Measurements from ENCODE around the gene TTN. TPM values are rescaled to one million over a fixed set of nuclear protein-coding genes. Genes with fewer than 3 reads are reported as not detected.
A peak's percentile ranks its signal among the peaks of the same experiment; 100 is the strongest.

The TTN gene
- total RNA-seq, 1 donor from 2014 or later = 12.2 TPM

DNA sequence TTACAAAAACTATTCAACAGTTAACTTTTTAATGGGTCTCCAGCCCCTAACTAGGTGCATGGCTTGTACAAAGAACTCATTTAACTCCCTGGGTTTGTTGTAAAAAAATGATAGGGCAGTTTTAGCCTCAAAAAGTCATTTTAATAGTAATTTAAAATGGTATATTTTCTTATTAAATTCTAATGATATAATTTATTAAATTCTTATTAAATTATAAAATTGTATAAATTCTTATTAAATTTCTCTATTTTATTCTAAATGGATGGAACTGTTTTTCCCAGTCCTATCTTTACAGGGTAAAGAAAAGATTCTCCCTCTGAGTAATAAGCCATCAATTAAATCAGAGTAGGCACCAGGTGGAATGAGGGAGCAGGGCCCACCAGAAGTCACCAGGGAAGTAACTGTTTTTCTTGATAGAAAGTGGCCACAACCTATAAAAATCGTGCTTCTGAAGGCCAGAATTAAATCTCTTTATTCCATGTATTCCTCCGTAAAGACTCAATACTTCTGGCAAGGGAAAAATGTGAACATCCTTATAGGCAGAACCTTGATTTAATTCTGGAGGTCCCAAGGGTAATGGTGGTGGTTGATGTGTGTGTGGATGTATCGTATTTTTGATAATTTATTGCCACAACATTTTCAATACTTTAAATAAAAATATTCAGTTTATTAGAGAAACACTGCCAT, 329.6 kb downstream of the TTN start:
- no peak for DNase-seq (ENCODE audit: low spot score, unreplicated experiment)
- TF ChIP-seq, protein P1, sequence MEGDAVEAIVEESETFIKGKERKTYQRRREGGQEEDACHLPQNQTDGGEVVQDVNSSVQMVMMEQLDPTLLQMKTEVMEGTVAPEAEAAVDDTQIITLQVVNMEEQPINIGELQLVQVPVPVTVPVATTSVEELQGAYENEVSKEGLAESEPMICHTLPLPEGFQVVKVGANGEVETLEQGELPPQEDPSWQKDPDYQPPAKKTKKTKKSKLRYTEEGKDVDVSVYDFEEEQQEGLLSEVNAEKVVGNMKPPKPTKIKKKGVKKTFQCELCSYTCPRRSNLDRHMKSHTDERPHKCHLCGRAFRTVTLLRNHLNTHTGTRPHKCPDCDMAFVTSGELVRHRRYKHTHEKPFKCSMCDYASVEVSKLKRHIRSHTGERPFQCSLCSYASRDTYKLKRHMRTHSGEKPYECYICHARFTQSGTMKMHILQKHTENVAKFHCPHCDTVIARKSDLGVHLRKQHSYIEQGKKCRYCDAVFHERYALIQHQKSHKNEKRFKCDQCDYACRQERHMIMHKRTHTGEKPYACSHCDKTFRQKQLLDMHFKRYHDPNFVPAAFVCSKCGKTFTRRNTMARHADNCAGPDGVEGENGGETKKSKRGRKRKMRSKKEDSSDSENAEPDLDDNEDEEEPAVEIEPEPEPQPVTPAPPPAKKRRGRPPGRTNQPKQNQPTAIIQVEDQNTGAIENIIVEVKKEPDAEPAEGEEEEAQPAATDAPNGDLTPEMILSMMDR (IDR thresholded peaks at IDR 0.05; ENCODE audit: unreplicated experiment) = no peak
- peaks cover 15% of the 10 kb centered on the region for H3K4me1 Mint-ChIP-seq (ENCODE audit: low read depth)
- H3K27ac Mint-ChIP-seq = peak overlapping the region; percentile 99
- no peaks in the 10 kb centered on the region for H3K27me3 Mint-ChIP-seq
- peak overlapping the region; percentile 88 for H3K4me3 Mint-ChIP-seq (ENCODE audit: low read depth)
- H3K36me3 Mint-ChIP-seq (ENCODE audit: insufficient read depth) = no peaks in the 10 kb centered on the region
- H3K9me3 Mint-ChIP-seq (ENCODE audit: low read depth) = no peaks in the 10 kb centered on the region

DNA sequence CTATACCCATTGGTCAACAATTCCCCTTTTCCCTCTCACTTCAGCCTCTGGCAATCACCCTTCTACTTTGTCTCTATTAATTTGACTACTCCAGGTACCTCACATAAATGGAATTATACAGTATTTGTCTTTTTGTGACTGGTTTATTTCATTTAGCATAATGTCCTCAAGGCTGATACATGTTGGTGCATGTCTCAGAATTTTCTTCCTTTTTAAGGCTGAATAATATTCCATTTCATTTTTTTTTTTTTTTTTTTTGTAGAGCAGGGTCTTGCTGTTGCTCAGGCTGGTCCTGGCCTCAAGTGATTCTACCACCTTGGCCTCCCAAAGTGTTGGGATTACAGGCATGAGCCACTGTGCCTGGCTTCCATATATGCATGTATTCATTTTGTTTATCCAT, 330.7 kb downstream of the TTN start:
- Mint-ChIP-seq H3K4me3 (ENCODE audit: low read depth) (peak overlapping the region; percentile 53), H3K36me3 (ENCODE audit: insufficient read depth) (no peaks in the 10 kb centered on the region), H3K4me1 (ENCODE audit: low read depth) (peaks cover 5% of the 10 kb centered on the region), H3K9me3 (ENCODE audit: low read depth) (no peaks in the 10 kb centered on the region), H3K27me3 (no peaks in the 10 kb centered on the region), H3K27ac (no peak overlapping the region)
- TF ChIP-seq, protein P1 (IDR thresholded peaks at IDR 0.05; ENCODE audit: unreplicated experiment) = no peak
- no peak for DNase-seq (ENCODE audit: low spot score, unreplicated experiment)

Other genes starting within 250 kb of the TTN start
- 14.8 and 18.1 TPM in 2 replicates for gene CCDC141, start 242.7 kb upstream of the TTN start, total RNA-seq

Measured in progenitor cell of endocrine pancreas (in vitro differentiated cells).